Dermis microvascular lymphatic vessel endothelial cell (primary cell): ENCODE measurements around the gene RORC. TPM values are rescaled to one million over a fixed set of nuclear protein-coding genes. Genes with fewer than 3 reads are reported as not detected.
A peak's percentile ranks its signal among the peaks of the same experiment; 100 is the strongest.
"Not testable (repeated sequence)": the region's sequence is repeated elsewhere in the genome, so short reads cannot be mapped to it uniquely, and the experiment has no call there.

Source experiments
- DNase-seq, 2 donors: peaks; one replicate each; pipeline versions ENCODE4 v3.0.0 to v3.0.0-alpha.2; 2010; ENCODE audit warnings: low read depth in 2 of 2
- total RNA-seq: library from RNA; depleted of rRNA; stranded (reverse); fragments of >200 nt; gene quantifications from 2 replicates; pipeline ENCODE4 v1.2.1, GENCODE V29; 2014

RORC gene
- total RNA-seq, 1 donor from 2014 or later: not detected

GRCh38 chr1:151806170-151806569, 25.4 kb downstream of the RORC start:
- DNase-seq: no peak

GRCh38 chr1:151805066-151805820, 26.4 kb downstream of the RORC start, which contains the start of gene LINGO4:
LINGO4 (minus strand) TSS chr1:151805419; CDS start chr1:151802704, 2,715 bp downstream.
- no peak for DNase-seq

- no peak for DNase-seq
These were observed 27.7 kb downstream of the RORC start for GRCh38 chr1:151803915-151804314.

GRCh38 chr1:151803164-151803563, 28.4 kb downstream of the RORC start:
- no peak for DNase-seq

GRCh38 chr1:151802372-151802771, 29.2 kb downstream of the RORC start:
- no peak for DNase-seq

- DNase-seq: no peak
These were observed 29.8 kb downstream of the RORC start for GRCh38 chr1:151801846-151802245.

- DNase-seq: no peak
These were observed 30.2 kb downstream of the RORC start for GRCh38 chr1:151801310-151801820.

- DNase-seq: no peak
These were observed 30.8 kb downstream of the RORC start for GRCh38 chr1:151800830-151801229.

GRCh38 chr1:151799179-151800022, 32.2 kb downstream of the RORC start:
- DNase-seq: no peak

- DNase-seq: no peak
These were observed 33.0 kb downstream of the RORC start for GRCh38 chr1:151798571-151798970.

- DNase-seq: peak; percentile 5 to 33
These were observed 40.5 kb downstream of the RORC start for GRCh38 chr1:151790940-151791651.

- DNase-seq: peak; percentile 99 to 100
These were observed 41.3 kb downstream of the RORC start, which contains the start of gene TDRKH for GRCh38 chr1:151790071-151790939. TDRKH (minus strand) TSS chr1:151790500; CDS start chr1:151783022, 7,478 bp downstream.

- no peak for DNase-seq
These were observed 43.9 kb downstream of the RORC start for GRCh38 chr1:151787689-151788088.

GRCh38 chr1:151783796-151784195, 47.8 kb downstream of the RORC start:
- DNase-seq: no peak

- no peak for DNase-seq
These were observed 48.9 kb downstream of the RORC start for GRCh38 chr1:151782741-151783140.

- DNase-seq: not testable (repeated sequence)
These were observed 49.6 kb downstream of the RORC start for GRCh38 chr1:151782026-151782425.

- DNase-seq: not testable (repeated sequence)
These were observed 50.9 kb downstream of the RORC start for GRCh38 chr1:151780736-151781135.

GRCh38 chr1:151779852-151780251, 51.8 kb downstream of the RORC start:
- no peak for DNase-seq

GRCh38 chr1:151777317-151777716, 54.3 kb downstream of the RORC start:
- no peak for DNase-seq

GRCh38 chr1:151776665-151777062, 54.9 kb downstream of the RORC start:
- no peak for DNase-seq
